NCI-H2081 (cell line): Measurements from ENCODE around the gene FOXF1.

Experiments
- DNase-seq, 2 experiments: peaks; one replicate each; lab custom pipeline; 2025; lab: John Stamatoyannopoulos, UW

Gene FOXF1

GRCh38 chr16:86510465-86511261 is at the start of gene FOXF1:
Gene FOXF1, plus strand, starts transcription at chr16:86510527. Its CDS starts 43 bp downstream, at chr16:86510570.
- DNase-seq = no peak

GRCh38 chr16:86461037-86461436 is 49.3 kb upstream of the FOXF1 start:
- DNase-seq = no peak

GRCh38 chr16:86462334-86463084 is 47.8 kb upstream of the FOXF1 start:
- no peak for DNase-seq

- no peak for DNase-seq
Observed at GRCh38 chr16:86464044-86464443, 46.3 kb upstream of the FOXF1 start.

- no peak for DNase-seq
Observed at GRCh38 chr16:86465434-86465833, 44.9 kb upstream of the FOXF1 start.

- no peak for DNase-seq
Observed at GRCh38 chr16:86466696-86467406, 43.5 kb upstream of the FOXF1 start.

- DNase-seq = no peak
Observed at GRCh38 chr16:86467490-86467889, 42.8 kb upstream of the FOXF1 start.

- no peak for DNase-seq
Observed at GRCh38 chr16:86470964-86471363, 39.4 kb upstream of the FOXF1 start.

- DNase-seq = no peak
Observed at GRCh38 chr16:86471896-86472295, 38.4 kb upstream of the FOXF1 start.

- no peak for DNase-seq
Observed at GRCh38 chr16:86472366-86472765, 38.0 kb upstream of the FOXF1 start.

- DNase-seq = no peak
Observed at GRCh38 chr16:86476956-86477534, 33.3 kb upstream of the FOXF1 start.

- DNase-seq = no peak
Observed at GRCh38 chr16:86477642-86478041, 32.7 kb upstream of the FOXF1 start.

- no peak for DNase-seq
Observed at GRCh38 chr16:86478779-86479178, 31.5 kb upstream of the FOXF1 start.

- DNase-seq = no peak
Observed at GRCh38 chr16:86479419-86479818, 30.9 kb upstream of the FOXF1 start.

GRCh38 chr16:86480444-86480843 is 29.9 kb upstream of the FOXF1 start:
- no peak for DNase-seq

GRCh38 chr16:86481607-86482006 is 28.7 kb upstream of the FOXF1 start:
- no peak for DNase-seq

- no peak for DNase-seq
Observed at GRCh38 chr16:86484240-86484639, 26.1 kb upstream of the FOXF1 start.

GRCh38 chr16:86485746-86486145 is 24.6 kb upstream of the FOXF1 start:
- DNase-seq = no peak

GRCh38 chr16:86490859-86491639 is 19.3 kb upstream of the FOXF1 start:
- DNase-seq = no peak

GRCh38 chr16:86491640-86492023 is 18.7 kb upstream of the FOXF1 start:
- DNase-seq = no peak

GRCh38 chr16:86492267-86492960 is 17.9 kb upstream of the FOXF1 start:
- no peak for DNase-seq
